Non-pigmented ciliary epithelial cell (primary cell): Measurements from ENCODE around the gene ZFP30.

Experiments
- DNase-seq: peaks from one replicate; pipeline ENCODE4 v3.0.0-alpha.2; 2010; ENCODE audit warnings: low read depth

Gene ZFP30

GRCh38 chr19:37564624-37565369 lies 90.5 kb downstream of the ZFP30 start:
- DNase-seq, result no peak
